Renal pelvis (tissue), 12 donors: Measurements from ENCODE around the gene FAM43B. TPM values are rescaled to one million over a fixed set of nuclear protein-coding genes. Genes with fewer than 3 reads are reported as not detected.
"Not testable (repeated sequence)": the region's sequence is repeated elsewhere in the genome, so short reads cannot be mapped to it uniquely, and the experiment has no call there.

Source experiments
- DNase-seq: peaks from one replicate; pipeline ENCODE4 v3.0.0-alpha.2; 2013
- long read RNA-seq, 16 experiments: transcript quantifications; one replicate each; lab custom pipeline, GENCODE V29; 2026
- polyA plus RNA-seq, 3 donors: library from polyadenylated mRNA; unstranded; fragments of 120-200 nt; gene quantifications; one replicate each; pipeline ENCODE4 v1.2.1, GENCODE V29; 2013; ENCODE audit not compliant: insufficient read length in 3 of 3

FAM43B gene
- 1 to 10 TPM; 1.0 to 2.2 (median 1.6) TPM for polyA plus RNA-seq
- long read RNA-seq, donor 1, partial matches to known transcripts = 0 of 2 reads
- long read RNA-seq, donor 1, other reads (novel, unspliced or antisense) = 0 of 2 reads
- long read RNA-seq, donor 2, partial matches to known transcripts = 0 of 2 reads
- long read RNA-seq, donor 2, other reads (novel, unspliced or antisense) = 0 of 2 reads
- long read RNA-seq, donor 3, transcript FAM43B-201 (1 exons, 2,572 nt) = major isoform, 7 of 7 reads
- long read RNA-seq, donor 3, partial matches to known transcripts = 0 of 7 reads
- long read RNA-seq, donor 3, other reads (novel, unspliced or antisense) = 0 of 7 reads
- long read RNA-seq, donor 4, partial matches to known transcripts = 0 of 2 reads
- long read RNA-seq, donor 4, other reads (novel, unspliced or antisense) = 0 of 2 reads
- long read RNA-seq, donor 5, partial matches to known transcripts = 0 of 1 reads
- long read RNA-seq, donor 5, other reads (novel, unspliced or antisense) = 0 of 1 reads
- long read RNA-seq, donor 6 = 0 reads
- long read RNA-seq, donor 7, transcript FAM43B-201 (1 exons, 2,572 nt) = major isoform, 6 of 6 reads
- long read RNA-seq, donor 7, partial matches to known transcripts = 0 of 6 reads
- long read RNA-seq, donor 7, other reads (novel, unspliced or antisense) = 0 of 6 reads
- long read RNA-seq, donor 8, partial matches to known transcripts = 0 of 1 reads
- long read RNA-seq, donor 8, other reads (novel, unspliced or antisense) = 0 of 1 reads
- long read RNA-seq, donor 9, partial matches to known transcripts = 0 of 1 reads
- long read RNA-seq, donor 9, other reads (novel, unspliced or antisense) = 0 of 1 reads
- long read RNA-seq, donor 10, partial matches to known transcripts = 0 of 2 reads
- long read RNA-seq, donor 10, other reads (novel, unspliced or antisense) = 0 of 2 reads
- long read RNA-seq, donor 11, partial matches to known transcripts = 0 of 1 reads
- long read RNA-seq, donor 11, other reads (novel, unspliced or antisense) = 0 of 1 reads
- long read RNA-seq, donor 12, transcript FAM43B-201 (1 exons, 2,572 nt) = major isoform, 8 of 8 reads
- long read RNA-seq, donor 12, partial matches to known transcripts = 0 of 8 reads
- long read RNA-seq, donor 12, other reads (novel, unspliced or antisense) = 0 of 8 reads
- long read RNA-seq, donor 13, partial matches to known transcripts = 0 of 1 reads
- long read RNA-seq, donor 13, other reads (novel, unspliced or antisense) = 0 of 1 reads
- long read RNA-seq, donor 14 = 0 reads
- long read RNA-seq, donor 15, partial matches to known transcripts = 0 of 1 reads
- long read RNA-seq, donor 15, other reads (novel, unspliced or antisense) = 0 of 1 reads
- long read RNA-seq, donor 16, transcript FAM43B-201 (1 exons, 2,572 nt) = major isoform, 6 of 6 reads
- long read RNA-seq, donor 16, partial matches to known transcripts = 0 of 6 reads
- long read RNA-seq, donor 16, other reads (novel, unspliced or antisense) = 0 of 6 reads

- DNase-seq = peak; percentile 88
Measured at GRCh38 chr1:20551945-20552727, at the start of gene FAM43B. FAM43B (plus strand) TSS chr1:20552573; CDS start chr1:20552974, 401 bp downstream.

GRCh38 chr1:20505488-20505887, 46.9 kb upstream of the FAM43B start:
- no peak for DNase-seq

- DNase-seq = no peak
Measured at GRCh38 chr1:20507248-20507563, 45.2 kb upstream of the FAM43B start.

- peak; percentile 94 for DNase-seq
Measured at GRCh38 chr1:20507564-20508410, 44.6 kb upstream of the FAM43B start, which contains the start of gene MUL1. MUL1 (minus strand) TSS chr1:20508151; CDS start chr1:20508024, 127 bp downstream.

- DNase-seq = no peak
Measured at GRCh38 chr1:20508411-20508771, 44.0 kb upstream of the FAM43B start.

GRCh38 chr1:20511518-20512428, 40.6 kb upstream of the FAM43B start:
- no peak for DNase-seq

GRCh38 chr1:20519609-20520262, 32.6 kb upstream of the FAM43B start:
- not testable (repeated sequence) for DNase-seq

- peak; percentile 86 for DNase-seq
Measured at GRCh38 chr1:20521960-20522861, 30.2 kb upstream of the FAM43B start.

- DNase-seq = no peak
Measured at GRCh38 chr1:20526267-20526666, 26.1 kb upstream of the FAM43B start.

- DNase-seq = no peak
Measured at GRCh38 chr1:20528221-20528620, 24.2 kb upstream of the FAM43B start.

GRCh38 chr1:20530306-20530705, 22.1 kb upstream of the FAM43B start:
- no peak for DNase-seq

- no peak for DNase-seq
Measured at GRCh38 chr1:20530901-20531300, 21.5 kb upstream of the FAM43B start.

- no peak for DNase-seq
Measured at GRCh38 chr1:20533635-20534034, 18.7 kb upstream of the FAM43B start.

GRCh38 chr1:20534659-20535417, 17.5 kb upstream of the FAM43B start:
- DNase-seq = no peak

GRCh38 chr1:20538227-20538626, 14.1 kb upstream of the FAM43B start:
- no peak for DNase-seq
